ENCODE measurements around the gene UBAC1. TPM values are rescaled to one million over a fixed set of nuclear protein-coding genes. Genes with fewer than 3 reads are reported as not detected.

Gene UBAC1
- total RNA-seq, 1 donor from 2014 or later, result 51.9 TPM

- no peaks in the 10 kb centered on the region for H3K27me3 Mint-ChIP-seq (ENCODE audit: low read depth)
- no peak overlapping the region for H3K4me3 Mint-ChIP-seq
- H3K27ac Mint-ChIP-seq (ENCODE audit: unreplicated experiment), result peak overlapping the region; percentile 83
- no peaks in the 10 kb centered on the region for H3K9me3 Mint-ChIP-seq
- H3K36me3 Mint-ChIP-seq (ENCODE audit: low read depth), result no peaks in the 10 kb centered on the region
- H3K4me1 Mint-ChIP-seq, result peaks cover 31% of the 10 kb centered on the region
- no peak for DNase-seq (ENCODE audit: low read depth, low spot score)
- TF ChIP-seq CTCF (conservative IDR thresholded peaks at IDR 0.05), result no peak
These were observed 42.4 kb upstream of the UBAC1 start for GRCh38 chr9:136003411-136004218.

GRCh38 chr9:136002881-136003280, 41.7 kb upstream of the UBAC1 start:
- DNase-seq (ENCODE audit: low read depth, low spot score), result no peak
- Mint-ChIP-seq H3K36me3 (ENCODE audit: low read depth) (no peaks in the 10 kb centered on the region), H3K9me3 (no peaks in the 10 kb centered on the region), H3K27me3 (ENCODE audit: low read depth) (no peaks in the 10 kb centered on the region), H3K27ac (ENCODE audit: unreplicated experiment) (no peak overlapping the region), H3K4me1 (peaks cover 24% of the 10 kb centered on the region), H3K4me3 (no peak overlapping the region)
- TF ChIP-seq CTCF (conservative IDR thresholded peaks at IDR 0.05), result no peak

- no peak overlapping the region for H3K27ac Mint-ChIP-seq (ENCODE audit: unreplicated experiment)
- TF ChIP-seq CTCF (conservative IDR thresholded peaks at IDR 0.05), result no peak
- no peak overlapping the region for H3K4me3 Mint-ChIP-seq
- no peak for DNase-seq (ENCODE audit: low read depth, low spot score)
- no peaks in the 10 kb centered on the region for H3K9me3 Mint-ChIP-seq
- H3K27me3 Mint-ChIP-seq (ENCODE audit: low read depth), result no peaks in the 10 kb centered on the region
- peaks cover 17% of the 10 kb centered on the region for H3K4me1 Mint-ChIP-seq
- H3K36me3 Mint-ChIP-seq (ENCODE audit: low read depth), result no peaks in the 10 kb centered on the region
These were observed 41.0 kb upstream of the UBAC1 start for GRCh38 chr9:136002215-136002614.

GRCh38 chr9:136001231-136001630, 40.1 kb upstream of the UBAC1 start:
- H3K27ac Mint-ChIP-seq (ENCODE audit: unreplicated experiment), result no peak overlapping the region
- H3K4me3 Mint-ChIP-seq, result no peak overlapping the region
- peaks cover 8% of the 10 kb centered on the region for H3K4me1 Mint-ChIP-seq
- H3K27me3 Mint-ChIP-seq (ENCODE audit: low read depth), result no peaks in the 10 kb centered on the region
- no peaks in the 10 kb centered on the region for H3K9me3 Mint-ChIP-seq
- no peak for TF ChIP-seq CTCF (conservative IDR thresholded peaks at IDR 0.05)
- H3K36me3 Mint-ChIP-seq (ENCODE audit: low read depth), result no peaks in the 10 kb centered on the region
- DNase-seq (ENCODE audit: low read depth, low spot score), result no peak

GRCh38 chr9:135998410-135999071, 37.4 kb upstream of the UBAC1 start:
- H3K27me3 Mint-ChIP-seq (ENCODE audit: low read depth), result no peaks in the 10 kb centered on the region
- no peak overlapping the region for H3K4me3 Mint-ChIP-seq
- peaks cover 18% of the 10 kb centered on the region for H3K4me1 Mint-ChIP-seq
- TF ChIP-seq CTCF (conservative IDR thresholded peaks at IDR 0.05), result no peak
- no peak overlapping the region for H3K27ac Mint-ChIP-seq (ENCODE audit: unreplicated experiment)
- DNase-seq (ENCODE audit: low read depth, low spot score), result no peak
- H3K36me3 Mint-ChIP-seq (ENCODE audit: low read depth), result no peaks in the 10 kb centered on the region
- no peaks in the 10 kb centered on the region for H3K9me3 Mint-ChIP-seq

Data from neural crest cell (in vitro differentiated cells).